H9 (cell line): ENCODE data around the gene MAML3. TPM values are rescaled to one million over a fixed set of nuclear protein-coding genes. Genes with fewer than 3 reads are reported as not detected.

Experiments
- DNase-seq: peaks from one replicate; pipeline ENCODE4 v3.0.0-alpha.2; 2017
- H2AFZ ChIP-seq: one replicate; pipeline ENCODE4 v1.6.1; 2013; ENCODE audit warnings: mild to moderate bottlenecking, low read length, control low read depth, moderate library complexity
- H2AK5ac ChIP-seq: 2 replicates; pipeline ENCODE4 v1.6.1; 2013; ENCODE audit warnings: low read length, control low read depth, mixed read lengths; ENCODE audit not compliant: insufficient read length
- H2BK120ac ChIP-seq: one replicate; pipeline ENCODE4 v1.6.1; 2013; ENCODE audit warnings: low read depth, mild to moderate bottlenecking, low read length, control low read depth, inconsistent platforms; ENCODE audit not compliant: poor library complexity, severe bottlenecking
- H2BK12ac ChIP-seq: 2 replicates; pipeline ENCODE4 v1.6.1; 2013; ENCODE audit warnings: low read length, control low read depth, mixed read lengths, low read depth; ENCODE audit not compliant: insufficient read length
- H2BK15ac ChIP-seq: 2 replicates; pipeline ENCODE4 v1.6.1; 2013; ENCODE audit warnings: low read depth, low read length, control low read depth
- H2BK20ac ChIP-seq: one replicate; pipeline ENCODE4 v1.6.1; 2013; ENCODE audit warnings: low read depth, mild to moderate bottlenecking, low read length, control low read depth, inconsistent platforms; ENCODE audit not compliant: poor library complexity, severe bottlenecking
- H2BK5ac ChIP-seq: 2 replicates; pipeline ENCODE4 v1.6.1; 2013; ENCODE audit warnings: low read length, control low read depth, mixed read lengths; ENCODE audit not compliant: insufficient read length
- H3K14ac ChIP-seq: 2 replicates; pipeline ENCODE4 v1.6.1; 2013; ENCODE audit warnings: low read length, control low read depth; ENCODE audit not compliant: insufficient read depth
- H3K18ac ChIP-seq: 2 replicates; pipeline ENCODE4 v1.6.1; 2013; ENCODE audit warnings: low read depth, mild to moderate bottlenecking, mixed read lengths, low read length, control low read depth; ENCODE audit not compliant: insufficient read length
- H3K23ac ChIP-seq: 2 replicates; pipeline ENCODE4 v1.6.1; 2013; ENCODE audit warnings: low read length, control low read depth, mixed read lengths, low read depth; ENCODE audit not compliant: insufficient read length
- H3K23me2 ChIP-seq: 2 replicates; pipeline ENCODE4 v1.6.1; 2013; ENCODE audit warnings: low read depth, mild to moderate bottlenecking, mixed read lengths, low read length, control low read depth; ENCODE audit not compliant: insufficient read length, poor library complexity, severe bottlenecking
- H3K27ac ChIP-seq: 2 replicates; pipeline ENCODE4 v1.5.1; 2013; ENCODE audit warnings: low read length, control low read depth, mixed read lengths, low read depth; ENCODE audit not compliant: insufficient read length
- H3K27me3 ChIP-seq: 2 replicates; pipeline ENCODE4 v1.6.1; 2013; ENCODE audit warnings: low read length, control low read depth, inconsistent platforms; ENCODE audit not compliant: insufficient read depth
- H3K4ac ChIP-seq: 2 replicates; pipeline ENCODE4 v1.6.1; 2013; ENCODE audit warnings: low read depth, mild to moderate bottlenecking, control low read depth, inconsistent platforms, low read length, moderate library complexity
- H3K4me1 ChIP-seq: 2 replicates; pipeline ENCODE4 v1.6.1; 2013; ENCODE audit warnings: low read length, control low read depth, inconsistent platforms; ENCODE audit not compliant: insufficient read depth
- H3K4me2 ChIP-seq: 2 replicates; pipeline ENCODE4 v1.6.1; 2013; ENCODE audit warnings: low read length, control low read depth, mixed read lengths; ENCODE audit not compliant: insufficient read length, insufficient read depth
- H3K56ac ChIP-seq: 2 replicates; pipeline ENCODE4 v1.6.1; 2013; ENCODE audit warnings: low read depth, mild to moderate bottlenecking, mixed read lengths, low read length, control low read depth; ENCODE audit not compliant: insufficient read length
- H3K79me1 ChIP-seq: 2 replicates; pipeline ENCODE4 v1.6.1; 2013; ENCODE audit warnings: low read depth, mild to moderate bottlenecking, moderate library complexity, low read length, control low read depth, inconsistent platforms; ENCODE audit not compliant: insufficient read depth, poor library complexity, severe bottlenecking
- H3K79me2 ChIP-seq: 2 replicates; pipeline ENCODE4 v1.6.1; 2013; ENCODE audit warnings: low read length, control low read depth, inconsistent platforms; ENCODE audit not compliant: insufficient read depth
- H3K9ac ChIP-seq: 2 replicates; pipeline ENCODE4 v1.6.1; 2013; ENCODE audit warnings: low read length, control low read depth, mixed read lengths; ENCODE audit not compliant: insufficient read length; ENCODE audit errors: extremely low read depth
- H3K9me3 ChIP-seq: one replicate; pipeline ENCODE4 v1.6.1; 2013; ENCODE audit warnings: low read depth, low read length, inconsistent platforms; ENCODE audit not compliant: control insufficient read depth
- H3T11ph ChIP-seq: one replicate; pipeline ENCODE4 v1.6.1; 2013; ENCODE audit warnings: mild to moderate bottlenecking, low read length, control low read depth, inconsistent platforms
- H4K20me1 ChIP-seq: one replicate; pipeline ENCODE4 v1.6.1; 2013; ENCODE audit not compliant: control insufficient read depth, insufficient read length, insufficient read depth
- H4K5ac ChIP-seq: 2 replicates; pipeline ENCODE4 v1.6.1; 2013; ENCODE audit warnings: low read depth, mild to moderate bottlenecking, mixed read lengths, low read length, control low read depth; ENCODE audit not compliant: insufficient read length
- H4K8ac ChIP-seq: replicated peaks from 2 replicates; pipeline ENCODE4 v1.6.1; 2013; ENCODE audit warnings: low read length, control low read depth, mixed read lengths, low read depth; ENCODE audit not compliant: insufficient read length
- H4K91ac ChIP-seq: 2 replicates; pipeline ENCODE4 v1.6.1; 2013; ENCODE audit warnings: low read depth, mild to moderate bottlenecking, moderate library complexity, mixed read lengths, low read length, control low read depth; ENCODE audit not compliant: insufficient read length
- H3K27ac Mint-ChIP-seq, 3 experiments: 2 replicates in 2 of 3; 3 replicates in 1 of 3; pipeline ENCODE4 v1.8.0; 2020 to 2021; ENCODE audit warnings: mixed read lengths in 3 of 3, mild to moderate bottlenecking in 1 of 3, moderate library complexity in 1 of 3
- H3K27me3 Mint-ChIP-seq: 2 replicates; pipeline ENCODE4 v1.8.0; 2021; ENCODE audit warnings: low read depth, mild to moderate bottlenecking, moderate library complexity, mixed read lengths
- H3K36me3 Mint-ChIP-seq, 3 experiments: 2 replicates in 2 of 3; 3 replicates in 1 of 3; pipeline ENCODE4 v1.8.0; 2020 to 2021; ENCODE audit warnings: low read depth in 3 of 3, mixed read lengths in 3 of 3; ENCODE audit not compliant: insufficient read depth in 1 of 3
- H3K4me1 Mint-ChIP-seq, 2 experiments: 2 replicates each; pipeline ENCODE4 v1.8.0; 2020; ENCODE audit warnings: mixed read lengths in 2 of 2
- H3K4me3 Mint-ChIP-seq, 2 experiments: 2 replicates in 1 of 2; 3 replicates in 1 of 2; pipeline ENCODE4 v1.8.0; 2020 to 2021; ENCODE audit warnings: mild to moderate bottlenecking in 2 of 2, mixed read lengths in 2 of 2, moderate library complexity in 1 of 2
- H3K9me3 Mint-ChIP-seq, 2 experiments: 2 replicates in 1 of 2; 3 replicates in 1 of 2; pipeline ENCODE4 v1.8.0; 2020; ENCODE audit warnings: mild to moderate bottlenecking in 2 of 2, mixed read lengths in 2 of 2, moderate library complexity in 1 of 2
- total RNA-seq: library from RNA; stranded (reverse); gene quantifications from 2 replicates; pipeline ENCODE4 v1.2.1, GENCODE V29; 2021
- TF ChIP-seq, protein P1 (sequence below): fragments of 200-600 bp; sonication (generic); conservative IDR thresholded peaks from 3 replicates; pipeline ENCODE4 v1.8.0; 2021; ENCODE audit warnings: antibody characterized with exemption, mild to moderate bottlenecking

Gene MAML3
- total RNA-seq, 1 experiment from 2014 or later: 3.9 TPM

DNA sequence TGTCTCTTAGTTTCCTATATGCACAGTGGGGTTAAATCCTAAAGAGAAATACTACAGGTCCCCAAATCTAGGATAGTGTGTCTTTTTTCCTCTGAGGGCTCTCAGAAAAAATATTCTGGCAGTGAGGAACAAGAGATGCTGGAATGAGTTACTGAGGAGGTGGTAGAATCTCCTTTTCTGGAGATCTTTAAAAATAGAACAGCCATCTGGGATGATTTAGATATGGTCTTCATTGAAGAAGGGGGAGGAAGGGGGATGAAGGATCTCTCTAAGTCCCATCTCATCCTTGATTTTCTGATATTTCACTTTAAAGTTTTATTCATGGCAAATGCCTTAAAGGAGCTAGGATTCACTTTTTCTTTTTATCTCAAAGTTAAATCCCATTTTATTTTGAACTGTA, 235.0 kb downstream of the MAML3 start:
- H3K4me1 Mint-ChIP-seq: peaks cover 43 to 50% of the 10 kb centered on the region in 2 experiments
- Histone ChIP-seq H3K18ac (no peak overlapping the region), H2AK5ac (no peak overlapping the region), H4K5ac (no peak overlapping the region), H3K4ac (no peak overlapping the region), H4K91ac (no peak overlapping the region), H2BK12ac (no peak overlapping the region), H3K79me1 (no peaks in the 10 kb centered on the region), H4K8ac (no peak overlapping the region), H3K27me3 (no peaks in the 10 kb centered on the region), H2BK15ac (no peak overlapping the region), H3T11ph (no peak overlapping the region), H3K23ac (no peak overlapping the region), H3K14ac (no peak overlapping the region), H3K23me2 (no peaks in the 10 kb centered on the region), H2AFZ (no peak overlapping the region), H2BK20ac (no peak overlapping the region), H3K9me3 (no peaks in the 10 kb centered on the region), H2BK5ac (no peak overlapping the region), H3K56ac (no peak overlapping the region), H3K4me2 (no peak overlapping the region), H3K9ac (no peak overlapping the region), H4K20me1 (no peaks in the 10 kb centered on the region), H2BK120ac (no peak overlapping the region), H3K27ac (no peak overlapping the region), H3K4me1 (peaks cover 5% of the 10 kb centered on the region; the same call in 1 of the 2 replicates), H3K79me2 (no peaks in the 10 kb centered on the region)
- TF ChIP-seq, protein P1, sequence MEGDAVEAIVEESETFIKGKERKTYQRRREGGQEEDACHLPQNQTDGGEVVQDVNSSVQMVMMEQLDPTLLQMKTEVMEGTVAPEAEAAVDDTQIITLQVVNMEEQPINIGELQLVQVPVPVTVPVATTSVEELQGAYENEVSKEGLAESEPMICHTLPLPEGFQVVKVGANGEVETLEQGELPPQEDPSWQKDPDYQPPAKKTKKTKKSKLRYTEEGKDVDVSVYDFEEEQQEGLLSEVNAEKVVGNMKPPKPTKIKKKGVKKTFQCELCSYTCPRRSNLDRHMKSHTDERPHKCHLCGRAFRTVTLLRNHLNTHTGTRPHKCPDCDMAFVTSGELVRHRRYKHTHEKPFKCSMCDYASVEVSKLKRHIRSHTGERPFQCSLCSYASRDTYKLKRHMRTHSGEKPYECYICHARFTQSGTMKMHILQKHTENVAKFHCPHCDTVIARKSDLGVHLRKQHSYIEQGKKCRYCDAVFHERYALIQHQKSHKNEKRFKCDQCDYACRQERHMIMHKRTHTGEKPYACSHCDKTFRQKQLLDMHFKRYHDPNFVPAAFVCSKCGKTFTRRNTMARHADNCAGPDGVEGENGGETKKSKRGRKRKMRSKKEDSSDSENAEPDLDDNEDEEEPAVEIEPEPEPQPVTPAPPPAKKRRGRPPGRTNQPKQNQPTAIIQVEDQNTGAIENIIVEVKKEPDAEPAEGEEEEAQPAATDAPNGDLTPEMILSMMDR: no peak
- no peak overlapping the region for H3K4me3 Mint-ChIP-seq
- H3K36me3 Mint-ChIP-seq: no peaks in the 10 kb centered on the region
- H3K27me3 Mint-ChIP-seq: peaks cover 7% of the 10 kb centered on the region
- H3K9me3 Mint-ChIP-seq: no peaks in the 10 kb centered on the region
- no peak for DNase-seq
- no peak overlapping the region for H3K27ac Mint-ChIP-seq
